Fibroblast of lung (primary cell): ENCODE measurements around the gene OR4D2.
"Not testable (repeated sequence)": the region's sequence is repeated elsewhere in the genome, so short reads cannot be mapped to it uniquely, and the experiment has no call there.

Experiments used
- CTCF ChIP-seq, 2 donors: IDR thresholded peaks in 1 of 2; conservative IDR thresholded peaks in 1 of 2; 1 replicate in 1 of 2; 2 replicates in 1 of 2; pipeline ENCODE4 v1.5.1; 2011 to 2012; ENCODE audit warnings: low read length in 2 of 2, control low read depth in 1 of 2, inconsistent platforms in 1 of 2, low read depth in 1 of 2, mild to moderate bottlenecking in 1 of 2
- EZH2 ChIP-seq: IDR thresholded peaks from 2 replicates; pipeline ENCODE4 v1.5.1; 2012; ENCODE audit warnings: low read length, control low read depth, mild to moderate bottlenecking; ENCODE audit errors: missing control alignments

- not testable (repeated sequence) for TF ChIP-seq CTCF (conservative IDR thresholded peaks at IDR 0.05 in 1 of 2, IDR thresholded peaks at IDR 0.05 in 1 of 2; ENCODE audit: low read depth in 1 of 2, low read length in 2 of 2); EZH2
Observed at GRCh38 chr17:58132697-58133096, 34.1 kb upstream of the OR4D2 start.
